HepG2 (cell line): Measurements from ENCODE around the gene ESRP2. TPM values are rescaled to one million over a fixed set of nuclear protein-coding genes. Genes with fewer than 3 reads are reported as not detected.

Source experiments
- EEA1 ChIP-seq: sonication (generic); formaldehyde crosslinking; IDR thresholded peaks from 2 replicates; pipeline ENCODE4 v1.5.1; 2020; ENCODE audit warnings: mild to moderate bottlenecking, missing genetic modification reagents, borderline replicate concordance
- IKZF1 ChIP-seq: fragments of 450-650 bp; IDR thresholded peaks from 2 replicates; pipeline ENCODE4 v1.7.1; 2016
- PLSCR1 ChIP-seq: sonication (generic); formaldehyde crosslinking; IDR thresholded peaks from 2 replicates; pipeline ENCODE4 v1.5.0; 2020; ENCODE audit warnings: missing genetic modification reagents, mild to moderate bottlenecking, borderline replicate concordance
- TAF1 ChIP-seq: sonication (generic); formaldehyde crosslinking; IDR thresholded peaks from 2 replicates; pipeline ENCODE4 v1.4.0; 2020; ENCODE audit warnings: missing genetic modification reagents
- ZBTB38 ChIP-seq: sonication (generic); formaldehyde crosslinking; IDR thresholded peaks from 2 replicates; pipeline ENCODE4 v1.5.1; 2020; ENCODE audit warnings: mild to moderate bottlenecking, missing genetic modification reagents
- ZGPAT ChIP-seq: IDR thresholded peaks from 2 replicates; pipeline ENCODE4 v1.6.1; 2016; ENCODE audit warnings: mild to moderate bottlenecking
- ZNF234 ChIP-seq: sonication (generic); formaldehyde crosslinking; conservative IDR thresholded peaks from 2 replicates; pipeline ENCODE4 v1.5.1; 2020; ENCODE audit warnings: mild to moderate bottlenecking, missing genetic modification reagents
- ZNF383 ChIP-seq: sonication (generic); formaldehyde crosslinking; IDR thresholded peaks from 2 replicates; pipeline ENCODE4 v1.4.0; 2020; ENCODE audit warnings: missing genetic modification reagents, mild to moderate bottlenecking, borderline replicate concordance
- ZNF543 ChIP-seq: sonication (generic); formaldehyde crosslinking; IDR thresholded peaks from 2 replicates; pipeline ENCODE4 v1.4.0; 2020; ENCODE audit warnings: mild to moderate bottlenecking, missing genetic modification reagents
- ZNF564 ChIP-seq: sonication (generic); formaldehyde crosslinking; IDR thresholded peaks from 2 replicates; pipeline ENCODE4 v1.8.1; 2023; ENCODE audit warnings: mild to moderate bottlenecking, missing genetic modification reagents
- ZNF574 ChIP-seq: sonication (generic); formaldehyde crosslinking; IDR thresholded peaks from 2 replicates; pipeline ENCODE4 v1.4.0; 2020; ENCODE audit warnings: missing genetic modification reagents
- polyA plus RNA-seq, 8 experiments: library from polyadenylated mRNA; depleted of rRNA in 3 of 8; stranded (reverse) in 7 of 8; unstranded in 1 of 8; fragments of >200 nt; fragmentation: Illumina TruSeq in 4 of 8; extraction: Trizol in 4 of 8; gene quantifications; 2 replicates each; pipeline versions ENCODE4 v1.2.1 to v1.2.3, GENCODE V29; 2011 to 2016; ENCODE audit warnings: low read depth in 4 of 8, missing spikeins in 1 of 8, mixed read lengths in 1 of 8; ENCODE audit not compliant: insufficient read depth in 1 of 8
- total RNA-seq, 5 experiments: library from RNA; depleted of rRNA; stranded (reverse); fragments of >200 nt; fragmentation: Illumina TruSeq; extraction: Trizol; gene quantifications; 2 replicates each; pipeline ENCODE4 v1.2.3, GENCODE V29; 2016; ENCODE audit warnings: low read depth in 1 of 5
- TF ChIP-seq, protein P1 (sequence below): sonication (generic); formaldehyde crosslinking; IDR thresholded peaks from 2 replicates; pipeline ENCODE4 v1.4.0; 2020; ENCODE audit warnings: low read depth, mild to moderate bottlenecking, missing genetic modification reagents
- TF ChIP-seq, protein P2 (sequence below): IDR thresholded peaks from 2 replicates; pipeline ENCODE4 v1.6.1; 2016; ENCODE audit warnings: missing compliant biosample characterization, missing genetic modification reagents, borderline replicate concordance
- TF ChIP-seq, protein P3 (sequence below): sonication (generic); formaldehyde crosslinking; IDR thresholded peaks from 2 replicates; pipeline ENCODE4 v1.8.0; 2022; ENCODE audit warnings: mild to moderate bottlenecking, missing genetic modification reagents, moderate library complexity

The ESRP2 gene
- total and polyA plus RNA-seq, 2 of the 13 experiments (the other 11 are each of a cell fraction or from before 2014, with no cell fraction given) = 21.1 to 32.4 TPM

DNA sequence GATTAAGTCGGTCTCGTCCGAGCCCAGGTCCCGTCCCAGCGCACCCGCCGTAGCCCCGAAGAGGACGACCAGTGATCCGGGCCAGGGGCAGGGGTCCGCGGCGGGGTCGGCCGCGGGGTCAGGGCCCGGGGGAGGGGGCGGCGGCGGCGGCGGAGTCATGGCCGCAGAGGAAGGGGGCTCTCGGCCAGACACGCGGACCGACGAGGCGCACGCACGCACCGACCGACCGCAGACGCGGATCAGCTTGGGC is at the start of gene ESRP2 (continued):
- TF ChIP-seq ZNF574 (CRISPR knock-in tag) (peak; percentile 20; the same call in 1 of the 2 replicates), TAF1 (no peak), ZNF564 (CRISPR knock-in tag) (no peak; the same call in 1 of the 2 replicates), EEA1 (peak; percentile 5; the same call in 1 of the 2 replicates), ZBTB38 (CRISPR knock-in tag) (0 out of 2 replicates have a peak, but pooled peaks have one; percentile 31), PLSCR1 (CRISPR knock-in tag) (no peak), IKZF1 (no peak), ZNF543 (CRISPR knock-in tag) (0 out of 2 replicates have a peak, but pooled peaks have one; percentile 13), ZNF383 (CRISPR knock-in tag) (0 out of 2 replicates have a peak, but pooled peaks have one; percentile 11), ZNF234 (no peak), ZGPAT (CRISPR knock-in tag) (peak; percentile 2; the same call in 1 of the 2 replicates)
- TF ChIP-seq, protein P1, sequence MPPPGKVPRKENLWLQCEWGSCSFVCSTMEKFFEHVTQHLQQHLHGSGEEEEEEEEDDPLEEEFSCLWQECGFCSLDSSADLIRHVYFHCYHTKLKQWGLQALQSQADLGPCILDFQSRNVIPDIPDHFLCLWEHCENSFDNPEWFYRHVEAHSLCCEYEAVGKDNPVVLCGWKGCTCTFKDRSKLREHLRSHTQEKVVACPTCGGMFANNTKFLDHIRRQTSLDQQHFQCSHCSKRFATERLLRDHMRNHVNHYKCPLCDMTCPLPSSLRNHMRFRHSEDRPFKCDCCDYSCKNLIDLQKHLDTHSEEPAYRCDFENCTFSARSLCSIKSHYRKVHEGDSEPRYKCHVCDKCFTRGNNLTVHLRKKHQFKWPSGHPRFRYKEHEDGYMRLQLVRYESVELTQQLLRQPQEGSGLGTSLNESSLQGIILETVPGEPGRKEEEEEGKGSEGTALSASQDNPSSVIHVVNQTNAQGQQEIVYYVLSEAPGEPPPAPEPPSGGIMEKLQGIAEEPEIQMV (CRISPR knock-in tag) = peak; percentile 86
- TF ChIP-seq, protein P2, sequence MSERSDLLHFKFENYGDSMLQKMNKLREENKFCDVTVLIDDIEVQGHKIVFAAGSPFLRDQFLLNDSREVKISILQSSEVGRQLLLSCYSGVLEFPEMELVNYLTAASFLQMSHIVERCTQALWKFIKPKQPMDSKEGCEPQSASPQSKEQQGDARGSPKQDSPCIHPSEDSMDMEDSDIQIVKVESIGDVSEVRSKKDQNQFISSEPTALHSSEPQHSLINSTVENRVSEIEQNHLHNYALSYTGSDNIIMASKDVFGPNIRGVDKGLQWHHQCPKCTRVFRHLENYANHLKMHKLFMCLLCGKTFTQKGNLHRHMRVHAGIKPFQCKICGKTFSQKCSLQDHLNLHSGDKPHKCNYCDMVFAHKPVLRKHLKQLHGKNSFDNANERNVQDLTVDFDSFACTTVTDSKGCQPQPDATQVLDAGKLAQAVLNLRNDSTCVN (CRISPR knock-in tag) = no peak
- TF ChIP-seq, protein P3, sequence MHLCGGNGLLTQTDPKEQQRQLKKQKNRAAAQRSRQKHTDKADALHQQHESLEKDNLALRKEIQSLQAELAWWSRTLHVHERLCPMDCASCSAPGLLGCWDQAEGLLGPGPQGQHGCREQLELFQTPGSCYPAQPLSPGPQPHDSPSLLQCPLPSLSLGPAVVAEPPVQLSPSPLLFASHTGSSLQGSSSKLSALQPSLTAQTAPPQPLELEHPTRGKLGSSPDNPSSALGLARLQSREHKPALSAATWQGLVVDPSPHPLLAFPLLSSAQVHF (CRISPR knock-in tag) = no peak
